GM12801 (cell line): ENCODE measurements around the gene NCAPD3.

Experiments used
- CTCF ChIP-seq: IDR thresholded peaks from one replicate; pipeline ENCODE4 v1.5.1; 2011; ENCODE audit warnings: control low read depth; ENCODE audit not compliant: insufficient read length; ENCODE audit errors: extremely low read depth

Gene NCAPD3

GRCh38 chr11:134215836-134216235 lies 7.9 kb downstream of the NCAPD3 start:
- TF ChIP-seq CTCF = no peak

GRCh38 chr11:134207538-134208239 lies 16.1 kb downstream of the NCAPD3 start:
- TF ChIP-seq CTCF = no peak

- no peak for TF ChIP-seq CTCF
Measured at GRCh38 chr11:134206185-134206584, 17.6 kb downstream of the NCAPD3 start.

GRCh38 chr11:134205729-134206128 lies 18.0 kb downstream of the NCAPD3 start:
- no peak for TF ChIP-seq CTCF

- TF ChIP-seq CTCF = no peak
Measured at GRCh38 chr11:134202661-134203060, 21.1 kb downstream of the NCAPD3 start.

GRCh38 chr11:134200688-134201087 lies 23.1 kb downstream of the NCAPD3 start:
- TF ChIP-seq CTCF = no peak

- no peak for TF ChIP-seq CTCF
Measured at GRCh38 chr11:134199531-134199930, 24.2 kb downstream of the NCAPD3 start.
